GM21515 (cell line): ENCODE results near the gene RETSAT.
A peak's percentile ranks its signal among the peaks of the same experiment; 100 is the strongest.
"Not testable (repeated sequence)": the region's sequence is repeated elsewhere in the genome, so short reads cannot be mapped to it uniquely, and the experiment has no call there.

Experiments used
- ATAC-seq: cut with Tn5 transposase; IDR thresholded peaks from one replicate; pipeline ENCODE4 v1.9.1; 2021; ENCODE audit not compliant: unreplicated experiment

The RETSAT gene

GRCh38 chr2:85354286-85355072, at the start of gene RETSAT, which contains the start of gene ELMOD3:
Gene RETSAT, minus strand, starts transcription at chr2:85354528. Its CDS starts 21 bp downstream, at chr2:85354507.
Gene ELMOD3, plus strand, starts transcription at chr2:85354769. Its CDS starts 2,430 bp downstream, at chr2:85357199.
- peak; percentile 93 for ATAC-seq

- ATAC-seq, result no peak
Observed at GRCh38 chr2:85401844-85402243, 47.5 kb upstream of the RETSAT start.

GRCh38 chr2:85401464-85401805, 47.1 kb upstream of the RETSAT start:
- no peak for ATAC-seq

DNA sequence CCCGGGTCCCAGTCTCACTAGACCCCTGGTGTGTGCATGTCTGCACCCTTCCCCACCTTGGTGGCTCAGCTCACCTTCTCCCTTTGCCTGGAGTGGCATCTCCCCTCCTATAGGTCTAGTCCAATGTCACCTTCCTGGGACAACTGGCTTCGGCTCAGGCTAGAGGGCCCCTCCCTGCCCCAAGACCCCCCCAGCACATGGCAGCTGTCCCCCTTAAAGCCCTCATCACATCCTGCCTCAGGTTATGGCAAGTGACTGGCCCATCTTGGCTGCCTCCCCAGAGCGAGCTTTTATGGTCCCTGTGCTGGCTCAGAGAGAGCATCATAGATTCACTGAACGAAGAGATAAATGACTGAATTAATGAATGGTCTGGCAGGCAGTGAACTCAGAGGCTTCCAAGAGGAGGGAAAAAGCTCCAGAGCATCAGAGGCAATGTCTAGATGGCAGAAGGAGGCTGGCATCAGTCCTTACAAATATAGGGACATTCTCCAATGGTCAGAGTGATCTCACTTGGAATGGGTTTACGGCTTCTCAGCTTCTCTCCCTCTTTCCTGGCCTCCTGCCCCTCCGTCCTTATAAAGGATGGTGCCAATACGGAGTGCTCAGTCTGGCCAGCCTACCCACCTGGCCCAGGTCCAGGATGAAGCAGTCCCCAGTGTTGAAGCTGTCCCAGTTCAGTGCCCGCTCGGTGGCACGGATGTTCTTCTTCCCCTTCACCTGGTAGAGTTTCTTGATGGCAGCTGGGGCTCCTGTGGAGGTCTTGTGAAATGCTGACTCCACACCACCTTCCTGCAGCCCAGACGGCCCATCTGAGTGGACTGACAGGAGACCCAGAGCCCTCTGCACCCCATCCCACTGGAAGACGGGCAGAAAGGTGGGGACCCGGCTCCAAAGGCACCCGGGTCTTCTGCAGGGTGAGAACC, 46.5 kb upstream of the RETSAT start:
- ATAC-seq, result no peak

- ATAC-seq, result no peak
Observed at GRCh38 chr2:85400023-85400422, 45.7 kb upstream of the RETSAT start.

DNA sequence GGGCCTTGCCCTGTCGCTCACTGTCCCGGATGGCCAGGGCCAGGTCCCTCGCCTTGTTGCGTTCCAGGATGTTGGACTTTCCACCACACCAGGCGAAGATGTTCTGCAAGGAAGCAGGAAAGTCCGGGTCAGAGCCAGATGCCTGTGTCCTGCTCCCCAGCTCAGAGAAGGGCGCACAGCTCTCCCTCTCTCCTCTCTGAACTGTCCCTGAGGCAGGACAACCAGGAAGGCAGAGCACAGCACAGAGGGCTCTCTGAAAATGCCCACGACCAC, 44.8 kb upstream of the RETSAT start:
- ATAC-seq, result no peak

- ATAC-seq, result no peak
Observed at GRCh38 chr2:85398426-85399182, 44.3 kb upstream of the RETSAT start.

DNA sequence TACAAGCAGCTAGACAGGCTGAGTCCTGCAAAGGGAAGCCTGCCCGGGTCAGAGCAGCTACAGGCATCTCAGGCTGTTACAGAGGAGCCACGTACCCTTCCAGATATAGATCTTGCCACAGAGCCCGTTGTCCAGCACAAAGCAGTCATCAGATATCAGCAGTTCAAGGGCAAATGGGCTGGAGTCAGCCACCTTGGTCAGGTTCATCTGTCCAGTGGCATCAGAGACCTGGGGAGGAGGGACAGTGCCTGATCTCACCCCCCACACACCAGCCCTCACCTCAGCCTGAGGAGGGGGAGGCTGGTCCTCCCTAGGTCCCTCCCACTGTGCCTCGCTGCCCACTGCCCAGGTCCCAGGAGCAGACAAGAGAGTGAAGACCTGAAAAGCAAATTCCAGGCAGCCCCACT, 43.6 kb upstream of the RETSAT start:
- ATAC-seq, result no peak

DNA sequence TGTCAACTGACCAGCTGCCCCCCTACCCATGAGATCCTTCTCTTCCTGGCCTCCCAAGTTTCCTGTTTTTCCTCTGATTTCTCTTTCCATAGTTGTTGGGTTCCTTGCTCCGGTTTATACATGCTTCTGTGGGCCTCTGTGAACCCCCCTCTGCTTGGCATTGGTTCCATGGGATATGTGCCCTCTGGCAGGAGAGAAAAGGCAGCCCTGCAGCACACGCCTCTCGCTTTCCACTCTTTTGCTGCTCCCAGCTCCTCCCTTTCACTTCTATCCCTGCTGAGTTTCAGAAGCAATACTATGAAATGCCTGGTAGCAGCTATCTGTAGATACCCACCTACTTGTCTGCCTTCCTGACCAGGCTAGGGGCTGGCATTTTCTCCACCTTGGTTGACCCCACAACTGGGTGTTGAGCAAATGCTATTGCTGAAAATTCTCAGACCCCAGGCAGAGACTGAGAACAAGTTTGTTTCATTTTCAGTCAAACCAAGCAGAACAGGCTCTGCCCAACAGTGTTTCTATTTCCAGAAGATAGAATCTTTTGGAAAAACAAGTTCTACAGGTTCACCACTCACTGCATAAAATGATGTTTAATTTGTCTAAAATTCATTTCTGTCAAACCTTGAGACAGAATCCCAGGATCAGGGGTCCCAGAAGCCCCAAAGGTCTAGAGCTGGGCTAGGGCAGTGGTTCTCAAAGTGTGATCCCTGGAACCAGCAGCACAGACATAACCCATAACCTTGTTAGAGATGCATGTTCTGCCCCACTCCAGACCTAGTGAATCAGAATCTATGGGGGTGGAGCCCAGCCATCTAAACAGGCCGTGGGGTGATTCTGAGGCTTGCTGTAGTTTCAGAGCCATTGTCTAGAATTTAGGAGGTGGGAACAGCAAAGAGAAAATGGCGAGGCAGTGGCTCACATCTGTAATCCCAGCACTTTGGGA, 42.5 kb upstream of the RETSAT start:
- no peak for ATAC-seq

DNA sequence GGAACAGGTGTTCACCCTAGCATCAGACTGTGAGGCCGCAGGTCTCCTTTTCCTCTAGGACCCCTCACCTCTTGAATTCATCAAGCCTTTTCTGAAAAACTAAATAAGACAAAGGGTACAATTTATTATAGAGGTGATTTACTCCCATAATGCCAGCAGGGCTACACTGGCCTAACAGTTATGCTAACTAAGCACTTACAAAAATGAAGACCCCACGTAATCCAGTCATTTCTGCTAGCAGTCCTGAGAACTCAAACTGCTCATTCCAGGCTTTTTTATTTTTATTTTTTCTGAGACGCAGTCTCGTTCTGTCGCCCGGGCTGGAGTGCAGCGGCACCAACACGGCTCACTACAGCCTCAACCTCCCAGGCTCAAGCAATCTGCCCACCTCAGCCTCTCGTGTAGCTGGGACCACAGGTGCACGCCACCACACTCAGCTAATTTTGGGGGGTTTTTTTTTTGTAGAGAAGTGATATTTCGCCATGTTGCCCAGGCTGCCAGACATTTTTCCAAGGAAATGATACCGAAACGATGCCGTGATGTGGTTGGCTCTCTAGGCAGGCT, 41.7 kb upstream of the RETSAT start:
- ATAC-seq, result no peak

DNA sequence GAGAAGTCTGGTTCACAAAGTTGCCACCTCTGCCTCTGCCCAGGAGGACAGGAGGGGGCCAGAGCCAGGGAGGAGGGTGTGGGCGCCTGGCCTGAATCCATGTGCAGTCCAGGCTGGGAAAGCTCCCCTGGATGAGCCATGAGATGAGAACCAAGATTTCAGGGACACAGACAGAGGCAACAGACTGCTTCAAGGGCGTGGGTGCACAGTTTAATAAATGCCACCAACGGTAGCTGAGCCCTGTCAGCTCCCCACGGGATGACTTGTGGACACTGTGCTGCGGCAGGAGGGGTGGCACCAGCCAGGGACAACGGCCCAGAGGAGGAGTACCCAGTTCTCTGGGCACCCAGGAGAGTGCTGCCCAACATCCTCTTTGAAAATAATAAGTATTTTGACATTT, 40.6 kb upstream of the RETSAT start:
- ATAC-seq, result no peak

DNA sequence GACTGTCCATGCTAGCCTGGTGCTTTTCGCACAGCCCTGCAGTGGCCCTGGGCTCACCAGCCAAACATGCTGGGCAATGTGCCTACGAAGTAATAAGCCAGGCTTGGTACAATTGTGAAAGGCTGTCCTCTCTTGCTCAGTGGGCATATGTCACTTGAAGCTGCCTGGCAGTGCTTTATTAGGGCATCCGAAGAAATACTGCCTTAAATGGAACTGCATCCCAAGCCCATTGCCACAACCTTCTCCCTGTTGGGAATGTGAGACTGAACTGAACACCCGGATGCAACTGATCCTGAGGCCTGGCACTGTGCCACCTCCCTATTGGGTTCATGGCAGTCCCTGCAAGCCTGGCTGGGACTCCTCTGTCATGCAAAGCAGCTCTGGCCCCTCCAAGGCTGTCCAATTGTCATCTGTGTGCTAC, 39.9 kb upstream of the RETSAT start:
- no peak for ATAC-seq

GRCh38 chr2:85393836-85394235, 39.5 kb upstream of the RETSAT start:
- ATAC-seq, result no peak

GRCh38 chr2:85390941-85391669, 36.8 kb upstream of the RETSAT start:
- ATAC-seq, result no peak

GRCh38 chr2:85388878-85389538, 34.7 kb upstream of the RETSAT start:
- no peak for ATAC-seq

- ATAC-seq, result no peak
Observed at GRCh38 chr2:85387754-85388153, 33.4 kb upstream of the RETSAT start.

GRCh38 chr2:85385746-85386145, 31.4 kb upstream of the RETSAT start:
- no peak for ATAC-seq

DNA sequence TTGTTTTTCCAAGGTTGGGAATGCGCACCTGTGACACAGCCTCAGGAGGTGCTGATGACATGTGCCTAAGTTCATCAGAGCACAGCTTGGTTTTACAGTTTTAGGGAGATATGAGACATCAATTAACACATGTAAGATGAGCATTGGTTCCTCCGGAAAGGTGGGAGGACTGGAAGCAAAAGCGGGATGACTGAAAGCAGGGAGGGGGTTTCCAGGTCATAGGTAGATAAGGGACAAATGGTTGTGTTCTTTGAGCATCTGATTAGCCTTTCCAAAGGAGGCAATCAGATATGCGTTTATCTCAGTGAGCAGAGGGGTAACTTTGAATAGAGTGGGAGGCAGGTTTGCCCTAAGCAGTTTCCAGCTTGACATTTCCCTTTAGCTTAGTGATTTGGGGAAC, 29.5 kb upstream of the RETSAT start:
- ATAC-seq, result no peak

- ATAC-seq, result not testable (repeated sequence)
Observed at GRCh38 chr2:85383151-85383550, 28.8 kb upstream of the RETSAT start.
